WTC11 (cell line): ENCODE data around the gene ZNF827. TPM values are rescaled to one million over a fixed set of nuclear protein-coding genes. Genes with fewer than 3 reads are reported as not detected.

Experiments
- CBFB ChIP-seq: sonication (generic); formaldehyde crosslinking; IDR thresholded peaks from 2 replicates; pipeline ENCODE4 v1.8.1; 2022; ENCODE audit warnings: mild to moderate bottlenecking, low read depth, missing genetic modification reagents
- FOXJ3 ChIP-seq: sonication (generic); formaldehyde crosslinking; IDR thresholded peaks from 2 replicates; pipeline ENCODE4 v1.9.0; 2021; ENCODE audit warnings: missing genetic modification reagents, mild to moderate bottlenecking, borderline replicate concordance
- FOXP1 ChIP-seq: sonication (generic); formaldehyde crosslinking; IDR thresholded peaks from 2 replicates; pipeline ENCODE4 v1.8.0; 2022; ENCODE audit warnings: missing genetic modification reagents, mild to moderate bottlenecking, moderate library complexity, borderline replicate concordance
- JUN ChIP-seq: sonication (generic); formaldehyde crosslinking; IDR thresholded peaks from 2 replicates; pipeline ENCODE4 v1.8.0; 2023; ENCODE audit warnings: mild to moderate bottlenecking, missing genetic modification reagents
- SP1 ChIP-seq: sonication (generic); formaldehyde crosslinking; conservative IDR thresholded peaks from 2 replicates; pipeline ENCODE4 v1.8.1; 2022; ENCODE audit warnings: missing genetic modification reagents
- TEAD4 ChIP-seq: sonication (generic); formaldehyde crosslinking; IDR thresholded peaks from 2 replicates; pipeline ENCODE4 v1.8.0; 2022; ENCODE audit warnings: mild to moderate bottlenecking, missing genetic modification reagents
- TP53 ChIP-seq: sonication (generic); formaldehyde crosslinking; IDR thresholded peaks from 2 replicates; pipeline ENCODE4 v1.8.1; 2023; ENCODE audit warnings: mild to moderate bottlenecking, missing genetic modification reagents
- ZBTB21 ChIP-seq: sonication (generic); formaldehyde crosslinking; IDR thresholded peaks from 2 replicates; pipeline ENCODE4 v1.8.1; 2023; ENCODE audit warnings: mild to moderate bottlenecking, missing genetic modification reagents, borderline replicate concordance
- ZNF121 ChIP-seq: sonication (generic); formaldehyde crosslinking; IDR thresholded peaks from 2 replicates; pipeline ENCODE4 v1.8.0; 2023; ENCODE audit warnings: missing genetic modification reagents
- ZNF317 ChIP-seq: sonication (generic); formaldehyde crosslinking; IDR thresholded peaks from 2 replicates; pipeline ENCODE4 v1.8.1; 2023; ENCODE audit warnings: low read depth, mild to moderate bottlenecking, moderate library complexity, missing genetic modification reagents, borderline replicate concordance
- total RNA-seq: library from RNA; stranded (reverse); gene quantifications from 3 replicates; pipeline ENCODE4 v1.2.3, GENCODE V29; 2021
- TF ChIP-seq, protein P1 (sequence below): sonication (generic); formaldehyde crosslinking; IDR thresholded peaks from 2 replicates; pipeline ENCODE4 v1.8.0; 2023; ENCODE audit warnings: mild to moderate bottlenecking, missing genetic modification reagents
- TF ChIP-seq, protein P2 (sequence below): sonication (generic); formaldehyde crosslinking; IDR thresholded peaks from 2 replicates; pipeline ENCODE4 v1.8.0; 2022; ENCODE audit warnings: mild to moderate bottlenecking, missing genetic modification reagents
- TF ChIP-seq, protein P3 (sequence below): sonication (generic); formaldehyde crosslinking; IDR thresholded peaks from 2 replicates; pipeline ENCODE4 v1.8.1; 2023; ENCODE audit warnings: mild to moderate bottlenecking, missing genetic modification reagents, moderate library complexity
- TF ChIP-seq, protein P4 (sequence below): sonication (generic); formaldehyde crosslinking; conservative IDR thresholded peaks from 2 replicates; pipeline ENCODE4 v1.8.1; 2022; ENCODE audit warnings: mild to moderate bottlenecking, missing genetic modification reagents
- TF ChIP-seq, protein P5 (sequence below): sonication (generic); formaldehyde crosslinking; IDR thresholded peaks from 2 replicates; pipeline ENCODE4 v1.8.0; 2023; ENCODE audit warnings: missing genetic modification reagents, mild to moderate bottlenecking, borderline replicate concordance
- TF ChIP-seq, protein P6 (sequence below): fragments of 250-450 bp; sonication (Bioruptor Pico); IDR thresholded peaks from 2 replicates; pipeline ENCODE4 v1.8.0; 2021; ENCODE audit warnings: mild to moderate bottlenecking
- TF ChIP-seq, protein P7 (sequence below): fragments of 200-600 bp; IDR thresholded peaks from 2 replicates; pipeline ENCODE4 v1.8.0; 2022; ENCODE audit warnings: antibody characterized with exemption
- TF ChIP-seq, protein P8 (sequence below): sonication (generic); formaldehyde crosslinking; IDR thresholded peaks from 2 replicates; pipeline ENCODE4 v1.8.1; 2023; ENCODE audit warnings: mild to moderate bottlenecking, missing genetic modification reagents
- TF ChIP-seq, protein P9 (sequence below): sonication (generic); formaldehyde crosslinking; IDR thresholded peaks from 2 replicates; pipeline ENCODE4 v1.8.1; 2023; ENCODE audit warnings: mild to moderate bottlenecking, moderate library complexity, missing genetic modification reagents
- TF ChIP-seq, protein P10 (sequence below): sonication (generic); formaldehyde crosslinking; IDR thresholded peaks from 2 replicates; pipeline ENCODE4 v1.8.0; 2023; ENCODE audit warnings: missing genetic modification reagents

ZNF827 gene
- total RNA-seq, 1 experiment from 2014 or later: 25.6 TPM

DNA sequence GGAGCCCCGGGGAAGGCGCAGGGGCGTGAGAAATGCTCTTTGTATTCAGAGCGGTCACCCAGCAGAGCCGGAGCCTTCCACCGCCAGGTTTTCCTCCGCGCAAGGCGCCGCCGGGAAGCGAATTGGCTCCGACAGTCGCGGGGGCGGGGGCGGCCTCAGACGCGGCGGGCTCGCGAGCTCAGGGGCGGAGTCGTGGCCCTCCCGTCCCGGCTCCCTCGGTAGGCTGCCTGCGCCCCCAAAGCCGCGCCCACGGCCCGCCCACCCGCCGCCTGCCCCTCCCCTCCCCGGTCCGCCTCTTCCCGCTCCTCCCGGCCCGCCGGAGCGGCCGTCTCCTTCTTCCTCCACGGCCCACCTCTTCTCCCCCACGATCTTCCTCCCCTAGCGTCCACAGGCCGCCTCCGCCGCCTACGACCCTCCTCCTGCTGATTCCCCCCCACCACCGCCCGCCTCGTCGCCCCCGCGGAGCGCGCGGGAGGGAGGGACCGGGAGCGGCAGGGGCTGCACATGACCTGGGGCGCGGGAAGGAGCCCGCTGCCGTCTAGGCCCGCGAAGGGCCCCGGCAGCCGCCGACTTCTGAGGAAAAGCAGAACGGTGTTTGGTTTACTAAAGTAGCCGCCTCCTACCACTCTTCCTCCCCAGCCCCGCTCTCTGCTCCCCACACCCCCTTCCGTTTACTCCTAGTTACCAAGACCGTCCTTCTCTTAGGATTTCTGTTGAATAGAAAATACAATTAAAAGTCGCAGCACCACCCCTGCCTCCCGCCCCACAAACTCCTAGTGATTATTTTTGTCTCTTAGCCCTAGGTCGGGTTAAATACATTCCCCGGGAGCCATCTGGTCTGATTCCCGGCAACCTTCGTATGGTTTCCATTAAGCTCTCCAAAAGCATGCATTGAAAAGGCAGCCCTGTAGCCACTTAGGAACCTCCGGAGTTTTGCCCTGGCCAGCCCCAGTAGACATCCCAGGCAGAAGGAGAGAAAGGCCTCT lies 205.4 kb downstream of the ZNF827 start (continued):
- TF ChIP-seq, protein P1, sequence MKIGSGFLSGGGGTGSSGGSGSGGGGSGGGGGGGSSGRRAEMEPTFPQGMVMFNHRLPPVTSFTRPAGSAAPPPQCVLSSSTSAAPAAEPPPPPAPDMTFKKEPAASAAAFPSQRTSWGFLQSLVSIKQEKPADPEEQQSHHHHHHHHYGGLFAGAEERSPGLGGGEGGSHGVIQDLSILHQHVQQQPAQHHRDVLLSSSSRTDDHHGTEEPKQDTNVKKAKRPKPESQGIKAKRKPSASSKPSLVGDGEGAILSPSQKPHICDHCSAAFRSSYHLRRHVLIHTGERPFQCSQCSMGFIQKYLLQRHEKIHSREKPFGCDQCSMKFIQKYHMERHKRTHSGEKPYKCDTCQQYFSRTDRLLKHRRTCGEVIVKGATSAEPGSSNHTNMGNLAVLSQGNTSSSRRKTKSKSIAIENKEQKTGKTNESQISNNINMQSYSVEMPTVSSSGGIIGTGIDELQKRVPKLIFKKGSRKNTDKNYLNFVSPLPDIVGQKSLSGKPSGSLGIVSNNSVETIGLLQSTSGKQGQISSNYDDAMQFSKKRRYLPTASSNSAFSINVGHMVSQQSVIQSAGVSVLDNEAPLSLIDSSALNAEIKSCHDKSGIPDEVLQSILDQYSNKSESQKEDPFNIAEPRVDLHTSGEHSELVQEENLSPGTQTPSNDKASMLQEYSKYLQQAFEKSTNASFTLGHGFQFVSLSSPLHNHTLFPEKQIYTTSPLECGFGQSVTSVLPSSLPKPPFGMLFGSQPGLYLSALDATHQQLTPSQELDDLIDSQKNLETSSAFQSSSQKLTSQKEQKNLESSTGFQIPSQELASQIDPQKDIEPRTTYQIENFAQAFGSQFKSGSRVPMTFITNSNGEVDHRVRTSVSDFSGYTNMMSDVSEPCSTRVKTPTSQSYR (CRISPR knock-in tag): peak; percentile 56; the same call in 1 of the 2 replicates
- TF ChIP-seq JUN (CRISPR knock-in tag) (no peak), FOXJ3 (no peak), TP53 (CRISPR knock-in tag) (no peak), ZBTB21 (CRISPR knock-in tag) (no peak; the same call in 1 of the 2 replicates), FOXP1 (CRISPR knock-in tag) (peak; percentile 52; the same call in 1 of the 2 replicates), CBFB (CRISPR knock-in tag) (no peak), ZNF317 (CRISPR knock-in tag) (no peak), SP1 (CRISPR knock-in tag) (peak; percentile 59; the same call in 1 of the 2 replicates), ZNF121 (CRISPR knock-in tag) (no peak), TEAD4 (CRISPR knock-in tag) (no peak)
- TF ChIP-seq, protein P2, sequence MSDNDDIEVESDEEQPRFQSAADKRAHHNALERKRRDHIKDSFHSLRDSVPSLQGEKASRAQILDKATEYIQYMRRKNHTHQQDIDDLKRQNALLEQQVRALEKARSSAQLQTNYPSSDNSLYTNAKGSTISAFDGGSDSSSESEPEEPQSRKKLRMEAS (CRISPR knock-in tag): peak; percentile 91
- TF ChIP-seq, protein P3, sequence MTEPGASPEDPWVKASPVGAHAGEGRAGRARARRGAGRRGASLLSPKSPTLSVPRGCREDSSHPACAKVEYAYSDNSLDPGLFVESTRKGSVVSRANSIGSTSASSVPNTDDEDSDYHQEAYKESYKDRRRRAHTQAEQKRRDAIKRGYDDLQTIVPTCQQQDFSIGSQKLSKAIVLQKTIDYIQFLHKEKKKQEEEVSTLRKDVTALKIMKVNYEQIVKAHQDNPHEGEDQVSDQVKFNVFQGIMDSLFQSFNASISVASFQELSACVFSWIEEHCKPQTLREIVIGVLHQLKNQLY: no peak
- TF ChIP-seq, protein P4, sequence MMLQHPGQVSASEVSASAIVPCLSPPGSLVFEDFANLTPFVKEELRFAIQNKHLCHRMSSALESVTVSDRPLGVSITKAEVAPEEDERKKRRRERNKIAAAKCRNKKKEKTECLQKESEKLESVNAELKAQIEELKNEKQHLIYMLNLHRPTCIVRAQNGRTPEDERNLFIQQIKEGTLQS: no peak
- TF ChIP-seq, protein P5, sequence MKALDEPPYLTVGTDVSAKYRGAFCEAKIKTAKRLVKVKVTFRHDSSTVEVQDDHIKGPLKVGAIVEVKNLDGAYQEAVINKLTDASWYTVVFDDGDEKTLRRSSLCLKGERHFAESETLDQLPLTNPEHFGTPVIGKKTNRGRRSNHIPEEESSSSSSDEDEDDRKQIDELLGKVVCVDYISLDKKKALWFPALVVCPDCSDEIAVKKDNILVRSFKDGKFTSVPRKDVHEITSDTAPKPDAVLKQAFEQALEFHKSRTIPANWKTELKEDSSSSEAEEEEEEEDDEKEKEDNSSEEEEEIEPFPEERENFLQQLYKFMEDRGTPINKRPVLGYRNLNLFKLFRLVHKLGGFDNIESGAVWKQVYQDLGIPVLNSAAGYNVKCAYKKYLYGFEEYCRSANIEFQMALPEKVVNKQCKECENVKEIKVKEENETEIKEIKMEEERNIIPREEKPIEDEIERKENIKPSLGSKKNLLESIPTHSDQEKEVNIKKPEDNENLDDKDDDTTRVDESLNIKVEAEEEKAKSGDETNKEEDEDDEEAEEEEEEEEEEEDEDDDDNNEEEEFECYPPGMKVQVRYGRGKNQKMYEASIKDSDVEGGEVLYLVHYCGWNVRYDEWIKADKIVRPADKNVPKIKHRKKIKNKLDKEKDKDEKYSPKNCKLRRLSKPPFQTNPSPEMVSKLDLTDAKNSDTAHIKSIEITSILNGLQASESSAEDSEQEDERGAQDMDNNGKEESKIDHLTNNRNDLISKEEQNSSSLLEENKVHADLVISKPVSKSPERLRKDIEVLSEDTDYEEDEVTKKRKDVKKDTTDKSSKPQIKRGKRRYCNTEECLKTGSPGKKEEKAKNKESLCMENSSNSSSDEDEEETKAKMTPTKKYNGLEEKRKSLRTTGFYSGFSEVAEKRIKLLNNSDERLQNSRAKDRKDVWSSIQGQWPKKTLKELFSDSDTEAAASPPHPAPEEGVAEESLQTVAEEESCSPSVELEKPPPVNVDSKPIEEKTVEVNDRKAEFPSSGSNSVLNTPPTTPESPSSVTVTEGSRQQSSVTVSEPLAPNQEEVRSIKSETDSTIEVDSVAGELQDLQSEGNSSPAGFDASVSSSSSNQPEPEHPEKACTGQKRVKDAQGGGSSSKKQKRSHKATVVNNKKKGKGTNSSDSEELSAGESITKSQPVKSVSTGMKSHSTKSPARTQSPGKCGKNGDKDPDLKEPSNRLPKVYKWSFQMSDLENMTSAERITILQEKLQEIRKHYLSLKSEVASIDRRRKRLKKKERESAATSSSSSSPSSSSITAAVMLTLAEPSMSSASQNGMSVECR (CRISPR knock-in tag): no peak
- TF ChIP-seq, protein P6, sequence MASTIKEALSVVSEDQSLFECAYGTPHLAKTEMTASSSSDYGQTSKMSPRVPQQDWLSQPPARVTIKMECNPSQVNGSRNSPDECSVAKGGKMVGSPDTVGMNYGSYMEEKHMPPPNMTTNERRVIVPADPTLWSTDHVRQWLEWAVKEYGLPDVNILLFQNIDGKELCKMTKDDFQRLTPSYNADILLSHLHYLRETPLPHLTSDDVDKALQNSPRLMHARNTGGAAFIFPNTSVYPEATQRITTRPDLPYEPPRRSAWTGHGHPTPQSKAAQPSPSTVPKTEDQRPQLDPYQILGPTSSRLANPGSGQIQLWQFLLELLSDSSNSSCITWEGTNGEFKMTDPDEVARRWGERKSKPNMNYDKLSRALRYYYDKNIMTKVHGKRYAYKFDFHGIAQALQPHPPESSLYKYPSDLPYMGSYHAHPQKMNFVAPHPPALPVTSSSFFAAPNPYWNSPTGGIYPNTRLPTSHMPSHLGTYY: no peak
- TF ChIP-seq, protein P7, sequence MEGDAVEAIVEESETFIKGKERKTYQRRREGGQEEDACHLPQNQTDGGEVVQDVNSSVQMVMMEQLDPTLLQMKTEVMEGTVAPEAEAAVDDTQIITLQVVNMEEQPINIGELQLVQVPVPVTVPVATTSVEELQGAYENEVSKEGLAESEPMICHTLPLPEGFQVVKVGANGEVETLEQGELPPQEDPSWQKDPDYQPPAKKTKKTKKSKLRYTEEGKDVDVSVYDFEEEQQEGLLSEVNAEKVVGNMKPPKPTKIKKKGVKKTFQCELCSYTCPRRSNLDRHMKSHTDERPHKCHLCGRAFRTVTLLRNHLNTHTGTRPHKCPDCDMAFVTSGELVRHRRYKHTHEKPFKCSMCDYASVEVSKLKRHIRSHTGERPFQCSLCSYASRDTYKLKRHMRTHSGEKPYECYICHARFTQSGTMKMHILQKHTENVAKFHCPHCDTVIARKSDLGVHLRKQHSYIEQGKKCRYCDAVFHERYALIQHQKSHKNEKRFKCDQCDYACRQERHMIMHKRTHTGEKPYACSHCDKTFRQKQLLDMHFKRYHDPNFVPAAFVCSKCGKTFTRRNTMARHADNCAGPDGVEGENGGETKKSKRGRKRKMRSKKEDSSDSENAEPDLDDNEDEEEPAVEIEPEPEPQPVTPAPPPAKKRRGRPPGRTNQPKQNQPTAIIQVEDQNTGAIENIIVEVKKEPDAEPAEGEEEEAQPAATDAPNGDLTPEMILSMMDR: no peak
- TF ChIP-seq, protein P8, sequence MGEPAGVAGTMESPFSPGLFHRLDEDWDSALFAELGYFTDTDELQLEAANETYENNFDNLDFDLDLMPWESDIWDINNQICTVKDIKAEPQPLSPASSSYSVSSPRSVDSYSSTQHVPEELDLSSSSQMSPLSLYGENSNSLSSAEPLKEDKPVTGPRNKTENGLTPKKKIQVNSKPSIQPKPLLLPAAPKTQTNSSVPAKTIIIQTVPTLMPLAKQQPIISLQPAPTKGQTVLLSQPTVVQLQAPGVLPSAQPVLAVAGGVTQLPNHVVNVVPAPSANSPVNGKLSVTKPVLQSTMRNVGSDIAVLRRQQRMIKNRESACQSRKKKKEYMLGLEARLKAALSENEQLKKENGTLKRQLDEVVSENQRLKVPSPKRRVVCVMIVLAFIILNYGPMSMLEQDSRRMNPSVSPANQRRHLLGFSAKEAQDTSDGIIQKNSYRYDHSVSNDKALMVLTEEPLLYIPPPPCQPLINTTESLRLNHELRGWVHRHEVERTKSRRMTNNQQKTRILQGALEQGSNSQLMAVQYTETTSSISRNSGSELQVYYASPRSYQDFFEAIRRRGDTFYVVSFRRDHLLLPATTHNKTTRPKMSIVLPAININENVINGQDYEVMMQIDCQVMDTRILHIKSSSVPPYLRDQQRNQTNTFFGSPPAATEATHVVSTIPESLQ (CRISPR knock-in tag): no peak
- TF ChIP-seq, protein P9, sequence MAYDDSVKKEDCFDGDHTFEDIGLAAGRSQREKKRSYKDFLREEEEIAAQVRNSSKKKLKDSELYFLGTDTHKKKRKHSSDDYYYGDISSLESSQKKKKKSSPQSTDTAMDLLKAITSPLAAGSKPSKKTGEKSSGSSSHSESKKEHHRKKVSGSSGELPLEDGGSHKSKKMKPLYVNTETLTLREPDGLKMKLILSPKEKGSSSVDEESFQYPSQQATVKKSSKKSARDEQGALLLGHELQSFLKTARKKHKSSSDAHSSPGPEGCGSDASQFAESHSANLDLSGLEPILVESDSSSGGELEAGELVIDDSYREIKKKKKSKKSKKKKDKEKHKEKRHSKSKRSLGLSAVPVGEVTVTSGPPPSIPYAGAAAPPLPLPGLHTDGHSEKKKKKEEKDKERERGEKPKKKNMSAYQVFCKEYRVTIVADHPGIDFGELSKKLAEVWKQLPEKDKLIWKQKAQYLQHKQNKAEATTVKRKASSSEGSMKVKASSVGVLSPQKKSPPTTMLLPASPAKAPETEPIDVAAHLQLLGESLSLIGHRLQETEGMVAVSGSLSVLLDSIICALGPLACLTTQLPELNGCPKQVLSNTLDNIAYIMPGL (CRISPR knock-in tag): peak; percentile 45; the same call in 1 of the 2 replicates
- TF ChIP-seq, protein P10, sequence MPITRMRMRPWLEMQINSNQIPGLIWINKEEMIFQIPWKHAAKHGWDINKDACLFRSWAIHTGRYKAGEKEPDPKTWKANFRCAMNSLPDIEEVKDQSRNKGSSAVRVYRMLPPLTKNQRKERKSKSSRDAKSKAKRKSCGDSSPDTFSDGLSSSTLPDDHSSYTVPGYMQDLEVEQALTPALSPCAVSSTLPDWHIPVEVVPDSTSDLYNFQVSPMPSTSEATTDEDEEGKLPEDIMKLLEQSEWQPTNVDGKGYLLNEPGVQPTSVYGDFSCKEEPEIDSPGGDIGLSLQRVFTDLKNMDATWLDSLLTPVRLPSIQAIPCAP (CRISPR knock-in tag): no peak
